Measurements from ENCODE around the gene CLASP1.

DNA sequence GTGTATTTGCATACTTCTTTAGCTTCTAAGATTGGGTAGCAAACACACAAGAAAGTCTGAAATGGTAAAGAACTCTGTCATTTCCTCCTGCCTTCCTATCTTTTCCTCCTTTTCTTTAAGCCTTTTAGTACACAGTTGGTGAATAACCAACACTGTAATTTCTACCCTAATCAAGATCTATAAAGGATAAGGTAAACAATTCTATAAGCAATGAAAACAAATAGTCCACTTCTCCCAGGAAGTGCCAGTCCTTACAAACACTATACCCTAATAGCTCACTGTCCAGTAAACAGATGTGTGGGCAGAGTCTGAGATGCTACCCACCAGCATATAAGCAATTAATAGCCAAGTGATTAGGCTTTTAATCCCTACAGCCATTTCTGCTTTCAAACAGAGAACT lies 283.2 kb downstream of the CLASP1 start:
- TF ChIP-seq, protein P1, sequence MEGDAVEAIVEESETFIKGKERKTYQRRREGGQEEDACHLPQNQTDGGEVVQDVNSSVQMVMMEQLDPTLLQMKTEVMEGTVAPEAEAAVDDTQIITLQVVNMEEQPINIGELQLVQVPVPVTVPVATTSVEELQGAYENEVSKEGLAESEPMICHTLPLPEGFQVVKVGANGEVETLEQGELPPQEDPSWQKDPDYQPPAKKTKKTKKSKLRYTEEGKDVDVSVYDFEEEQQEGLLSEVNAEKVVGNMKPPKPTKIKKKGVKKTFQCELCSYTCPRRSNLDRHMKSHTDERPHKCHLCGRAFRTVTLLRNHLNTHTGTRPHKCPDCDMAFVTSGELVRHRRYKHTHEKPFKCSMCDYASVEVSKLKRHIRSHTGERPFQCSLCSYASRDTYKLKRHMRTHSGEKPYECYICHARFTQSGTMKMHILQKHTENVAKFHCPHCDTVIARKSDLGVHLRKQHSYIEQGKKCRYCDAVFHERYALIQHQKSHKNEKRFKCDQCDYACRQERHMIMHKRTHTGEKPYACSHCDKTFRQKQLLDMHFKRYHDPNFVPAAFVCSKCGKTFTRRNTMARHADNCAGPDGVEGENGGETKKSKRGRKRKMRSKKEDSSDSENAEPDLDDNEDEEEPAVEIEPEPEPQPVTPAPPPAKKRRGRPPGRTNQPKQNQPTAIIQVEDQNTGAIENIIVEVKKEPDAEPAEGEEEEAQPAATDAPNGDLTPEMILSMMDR (IDR thresholded peaks at IDR 0.05): no peak
- no peak for TF ChIP-seq EZH2 (IDR thresholded peaks at IDR 0.05)
